Measurements from ENCODE around the gene WDR26. TPM values are rescaled to one million over a fixed set of nuclear protein-coding genes. Genes with fewer than 3 reads are reported as not detected.
A peak's percentile ranks its signal among the peaks of the same experiment; 100 is the strongest.
"Not testable (repeated sequence)": the region's sequence is repeated elsewhere in the genome, so short reads cannot be mapped to it uniquely, and the experiment has no call there.

Gene WDR26
- total RNA-seq, 1 donor from 2014 or later: 83.9 TPM

DNA sequence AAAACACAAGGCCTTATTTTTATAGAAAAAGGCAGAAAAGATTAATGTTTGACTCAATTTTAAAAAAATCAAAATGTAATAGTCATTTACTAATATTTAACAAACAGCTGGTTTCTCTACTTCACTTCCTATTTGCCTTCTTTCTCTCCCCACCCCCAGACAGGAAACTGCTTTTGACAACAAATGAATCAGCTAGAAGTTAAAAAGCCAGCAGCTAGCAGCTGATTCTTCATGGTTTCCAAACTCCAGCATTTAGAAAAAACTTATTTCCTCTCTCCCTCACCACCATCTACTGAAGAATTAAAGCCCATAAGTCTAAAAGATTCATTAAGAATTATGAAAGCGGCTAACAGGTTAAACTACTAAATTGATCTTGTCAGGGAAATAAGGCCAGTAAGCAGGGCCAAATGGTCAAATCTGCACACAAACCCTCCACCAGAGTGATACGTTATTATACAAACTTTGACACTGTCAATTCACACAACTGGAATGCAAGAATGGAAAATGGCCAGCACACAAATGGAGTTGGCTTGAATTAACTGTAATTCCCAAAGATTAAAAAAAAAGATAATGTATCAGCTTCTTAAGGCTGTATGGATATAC is 4.0 kb downstream of the WDR26 start:
- TF ChIP-seq, protein P1, sequence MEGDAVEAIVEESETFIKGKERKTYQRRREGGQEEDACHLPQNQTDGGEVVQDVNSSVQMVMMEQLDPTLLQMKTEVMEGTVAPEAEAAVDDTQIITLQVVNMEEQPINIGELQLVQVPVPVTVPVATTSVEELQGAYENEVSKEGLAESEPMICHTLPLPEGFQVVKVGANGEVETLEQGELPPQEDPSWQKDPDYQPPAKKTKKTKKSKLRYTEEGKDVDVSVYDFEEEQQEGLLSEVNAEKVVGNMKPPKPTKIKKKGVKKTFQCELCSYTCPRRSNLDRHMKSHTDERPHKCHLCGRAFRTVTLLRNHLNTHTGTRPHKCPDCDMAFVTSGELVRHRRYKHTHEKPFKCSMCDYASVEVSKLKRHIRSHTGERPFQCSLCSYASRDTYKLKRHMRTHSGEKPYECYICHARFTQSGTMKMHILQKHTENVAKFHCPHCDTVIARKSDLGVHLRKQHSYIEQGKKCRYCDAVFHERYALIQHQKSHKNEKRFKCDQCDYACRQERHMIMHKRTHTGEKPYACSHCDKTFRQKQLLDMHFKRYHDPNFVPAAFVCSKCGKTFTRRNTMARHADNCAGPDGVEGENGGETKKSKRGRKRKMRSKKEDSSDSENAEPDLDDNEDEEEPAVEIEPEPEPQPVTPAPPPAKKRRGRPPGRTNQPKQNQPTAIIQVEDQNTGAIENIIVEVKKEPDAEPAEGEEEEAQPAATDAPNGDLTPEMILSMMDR (IDR thresholded peaks at IDR 0.05; ENCODE audit: unreplicated experiment): no peak
- peak overlapping the region; percentile 32 for H3K27ac Mint-ChIP-seq

DNA sequence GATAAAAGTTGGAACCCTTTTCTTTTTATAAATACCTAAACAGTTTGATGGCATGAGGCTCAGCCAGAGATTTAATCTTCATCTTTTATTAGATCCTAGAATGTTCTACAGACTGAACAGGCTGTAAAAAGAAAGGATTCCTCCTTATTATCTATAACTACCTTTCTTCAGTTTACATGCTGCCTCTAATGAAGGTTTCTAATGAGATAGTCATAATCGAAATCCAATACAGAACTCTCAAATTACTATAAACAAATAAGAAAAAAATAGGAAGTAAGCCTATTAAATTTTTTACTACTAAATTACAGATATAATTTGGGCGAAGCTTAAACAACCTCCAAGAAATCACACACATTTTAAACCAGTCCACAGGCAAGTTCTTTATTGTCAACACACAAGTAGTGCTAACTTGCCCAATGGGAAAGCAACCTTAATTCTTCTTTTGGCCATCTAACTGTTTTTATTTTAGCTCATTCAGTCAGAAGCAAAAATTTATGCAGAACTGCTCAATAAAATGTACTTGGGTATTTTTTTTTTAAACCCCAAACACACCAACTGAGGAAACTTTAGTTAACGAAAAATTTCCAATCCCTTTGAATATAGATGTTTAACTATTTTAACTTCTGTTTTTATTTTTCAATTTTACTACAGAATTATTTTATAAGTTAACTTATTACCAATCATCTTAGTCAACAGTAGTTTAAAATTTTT is 4.8 kb downstream of the WDR26 start:
- TF ChIP-seq, protein P1 (IDR thresholded peaks at IDR 0.05; ENCODE audit: unreplicated experiment): no peak
- peaks cover 25% of the 10 kb centered on the region for H3K4me1 Mint-ChIP-seq (ENCODE audit: low read depth)
- no peaks in the 10 kb centered on the region for H3K27me3 Mint-ChIP-seq
- no peak overlapping the region for H3K4me3 Mint-ChIP-seq (ENCODE audit: low read depth)
- no peak for DNase-seq (ENCODE audit: low spot score, unreplicated experiment)
- no peak overlapping the region for H3K27ac Mint-ChIP-seq
- peaks cover 17% of the 10 kb centered on the region for H3K36me3 Mint-ChIP-seq (ENCODE audit: insufficient read depth)
- no peaks in the 10 kb centered on the region for H3K9me3 Mint-ChIP-seq (ENCODE audit: low read depth)

More for the DNA sequence above, 4.0 kb downstream of the WDR26 start:
- Mint-ChIP-seq H3K9me3 (ENCODE audit: low read depth) (no peaks in the 10 kb centered on the region), H3K4me3 (ENCODE audit: low read depth) (peak overlapping the region; percentile 20), H3K27me3 (no peaks in the 10 kb centered on the region), H3K36me3 (ENCODE audit: insufficient read depth) (peaks cover 12% of the 10 kb centered on the region), H3K4me1 (ENCODE audit: low read depth) (peaks cover 32% of the 10 kb centered on the region)
- DNase-seq (ENCODE audit: low spot score, unreplicated experiment): no peak

- H3K27ac Mint-ChIP-seq; H3K27me3 Mint-ChIP-seq; H3K4me3 Mint-ChIP-seq (ENCODE audit: low read depth); H3K9me3 Mint-ChIP-seq (ENCODE audit: low read depth); DNase-seq (ENCODE audit: low spot score, unreplicated experiment): not testable (repeated sequence)
- Mint-ChIP-seq H3K36me3 (ENCODE audit: insufficient read depth) (peaks cover 24% of the 10 kb centered on the region), H3K4me1 (ENCODE audit: low read depth) (peaks cover 25% of the 10 kb centered on the region)
Observed at GRCh38 chr1:224428713-224429112, 5.9 kb downstream of the WDR26 start.

DNA sequence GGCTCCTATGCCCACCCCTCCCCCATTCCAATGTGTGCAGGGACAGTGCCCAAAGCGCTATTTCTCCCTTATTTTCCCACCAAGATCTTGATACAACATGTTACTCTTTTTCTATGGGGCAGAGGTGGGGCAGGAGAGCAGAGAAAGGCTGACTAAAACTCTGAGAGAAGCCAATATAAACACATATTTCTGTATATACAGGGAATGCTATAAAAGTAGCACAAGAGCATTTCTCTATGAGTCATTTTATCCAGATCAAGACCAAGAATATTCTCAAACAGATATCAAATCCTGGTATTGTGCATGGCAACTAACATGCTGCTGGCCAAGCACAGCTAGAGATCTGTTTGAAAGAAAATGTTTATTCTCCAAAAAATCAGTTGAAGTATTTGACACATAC is 7.3 kb downstream of the WDR26 start:
- Mint-ChIP-seq H3K4me1 (ENCODE audit: low read depth) (peaks cover 15% of the 10 kb centered on the region), H3K27me3 (no peaks in the 10 kb centered on the region), H3K27ac (peak overlapping the region; percentile 74), H3K9me3 (ENCODE audit: low read depth) (no peaks in the 10 kb centered on the region), H3K36me3 (ENCODE audit: insufficient read depth) (peaks cover 32% of the 10 kb centered on the region), H3K4me3 (ENCODE audit: low read depth) (no peak overlapping the region)
- TF ChIP-seq, protein P1 (IDR thresholded peaks at IDR 0.05; ENCODE audit: unreplicated experiment): no peak
- DNase-seq (ENCODE audit: low spot score, unreplicated experiment): no peak

- peaks cover 37% of the 10 kb centered on the region for H3K36me3 Mint-ChIP-seq (ENCODE audit: insufficient read depth)
- not testable (repeated sequence) for H3K27ac Mint-ChIP-seq; H3K4me3 Mint-ChIP-seq (ENCODE audit: low read depth); DNase-seq (ENCODE audit: low spot score, unreplicated experiment); H3K9me3 Mint-ChIP-seq (ENCODE audit: low read depth); H3K27me3 Mint-ChIP-seq
- H3K4me1 Mint-ChIP-seq (ENCODE audit: low read depth): peaks cover 13% of the 10 kb centered on the region
Observed at GRCh38 chr1:224426869-224427268, 7.7 kb downstream of the WDR26 start.

- peaks cover 34% of the 10 kb centered on the region for H3K36me3 Mint-ChIP-seq (ENCODE audit: insufficient read depth)
- no peaks in the 10 kb centered on the region for H3K9me3 Mint-ChIP-seq (ENCODE audit: low read depth)
- H3K27me3 Mint-ChIP-seq: no peaks in the 10 kb centered on the region
- TF ChIP-seq, protein P1 (IDR thresholded peaks at IDR 0.05; ENCODE audit: unreplicated experiment): no peak
- no peak overlapping the region for H3K27ac Mint-ChIP-seq
- H3K4me1 Mint-ChIP-seq (ENCODE audit: low read depth): peaks cover 4% of the 10 kb centered on the region
- H3K4me3 Mint-ChIP-seq (ENCODE audit: low read depth): no peak overlapping the region
- no peak for DNase-seq (ENCODE audit: low spot score, unreplicated experiment)
Observed at GRCh38 chr1:224425279-224425884, 9.2 kb downstream of the WDR26 start.

Measured in progenitor cell of endocrine pancreas (in vitro differentiated cells).